GM06990 (cell line): ENCODE measurements around the gene CARD8.
A peak's percentile ranks its signal among the peaks of the same experiment; 100 is the strongest.
"Not testable (repeated sequence)": the region's sequence is repeated elsewhere in the genome, so short reads cannot be mapped to it uniquely, and the experiment has no call there.

Source experiments
- DNase-seq: peaks from one replicate; pipeline ENCODE4 v3.0.0-alpha.2; 2011; ENCODE audit not compliant: insufficient read length; ENCODE audit errors: extremely low read depth
- H3K27me3 ChIP-seq: replicated peaks from 2 replicates; pipeline ENCODE4 v1.6.0; 2011; ENCODE audit warnings: low read length; ENCODE audit not compliant: control insufficient read depth, insufficient read depth
- H3K36me3 ChIP-seq: 2 replicates; pipeline ENCODE4 v1.5.1; 2011; ENCODE audit warnings: low read length; ENCODE audit not compliant: control insufficient read depth, insufficient read depth
- H3K4me3 ChIP-seq: replicated peaks from 2 replicates; pipeline ENCODE4 v1.5.1; 2011; ENCODE audit warnings: low read depth, mild to moderate bottlenecking, control low read depth, low read length
- TF ChIP-seq, protein P1 (sequence below): IDR thresholded peaks from 2 replicates; pipeline ENCODE4 v1.5.1; 2011; ENCODE audit warnings: low read length, control low read depth, mild to moderate bottlenecking, inconsistent platforms; ENCODE audit not compliant: insufficient read depth, poor library complexity, severe bottlenecking

Gene CARD8

DNA sequence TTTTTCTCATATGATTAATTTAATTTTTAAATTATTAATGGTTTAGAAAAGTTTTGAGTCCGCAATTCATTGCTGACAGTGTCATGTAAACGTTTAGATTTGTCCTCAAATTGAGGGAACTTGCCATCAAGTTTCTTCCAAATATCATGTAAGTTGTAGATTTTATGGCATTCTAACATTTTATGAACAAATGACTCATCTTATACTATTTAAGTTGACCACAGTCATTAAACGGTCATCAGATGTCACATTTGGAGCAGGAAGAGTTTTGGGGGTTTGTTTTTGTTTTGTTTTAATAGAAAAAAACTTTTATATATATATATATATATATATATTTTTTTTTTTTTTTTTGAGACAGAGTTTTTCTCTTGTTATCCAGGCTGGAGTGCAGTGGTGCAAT, 18.5 kb upstream of the CARD8 start:
- TF ChIP-seq, protein P1, sequence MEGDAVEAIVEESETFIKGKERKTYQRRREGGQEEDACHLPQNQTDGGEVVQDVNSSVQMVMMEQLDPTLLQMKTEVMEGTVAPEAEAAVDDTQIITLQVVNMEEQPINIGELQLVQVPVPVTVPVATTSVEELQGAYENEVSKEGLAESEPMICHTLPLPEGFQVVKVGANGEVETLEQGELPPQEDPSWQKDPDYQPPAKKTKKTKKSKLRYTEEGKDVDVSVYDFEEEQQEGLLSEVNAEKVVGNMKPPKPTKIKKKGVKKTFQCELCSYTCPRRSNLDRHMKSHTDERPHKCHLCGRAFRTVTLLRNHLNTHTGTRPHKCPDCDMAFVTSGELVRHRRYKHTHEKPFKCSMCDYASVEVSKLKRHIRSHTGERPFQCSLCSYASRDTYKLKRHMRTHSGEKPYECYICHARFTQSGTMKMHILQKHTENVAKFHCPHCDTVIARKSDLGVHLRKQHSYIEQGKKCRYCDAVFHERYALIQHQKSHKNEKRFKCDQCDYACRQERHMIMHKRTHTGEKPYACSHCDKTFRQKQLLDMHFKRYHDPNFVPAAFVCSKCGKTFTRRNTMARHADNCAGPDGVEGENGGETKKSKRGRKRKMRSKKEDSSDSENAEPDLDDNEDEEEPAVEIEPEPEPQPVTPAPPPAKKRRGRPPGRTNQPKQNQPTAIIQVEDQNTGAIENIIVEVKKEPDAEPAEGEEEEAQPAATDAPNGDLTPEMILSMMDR: no peak
- DNase-seq: no peak
- Histone ChIP-seq H3K27me3 (no peaks in the 10 kb centered on the region), H3K4me3 (no peak overlapping the region), H3K36me3 (no peaks in the 10 kb centered on the region)

DNA sequence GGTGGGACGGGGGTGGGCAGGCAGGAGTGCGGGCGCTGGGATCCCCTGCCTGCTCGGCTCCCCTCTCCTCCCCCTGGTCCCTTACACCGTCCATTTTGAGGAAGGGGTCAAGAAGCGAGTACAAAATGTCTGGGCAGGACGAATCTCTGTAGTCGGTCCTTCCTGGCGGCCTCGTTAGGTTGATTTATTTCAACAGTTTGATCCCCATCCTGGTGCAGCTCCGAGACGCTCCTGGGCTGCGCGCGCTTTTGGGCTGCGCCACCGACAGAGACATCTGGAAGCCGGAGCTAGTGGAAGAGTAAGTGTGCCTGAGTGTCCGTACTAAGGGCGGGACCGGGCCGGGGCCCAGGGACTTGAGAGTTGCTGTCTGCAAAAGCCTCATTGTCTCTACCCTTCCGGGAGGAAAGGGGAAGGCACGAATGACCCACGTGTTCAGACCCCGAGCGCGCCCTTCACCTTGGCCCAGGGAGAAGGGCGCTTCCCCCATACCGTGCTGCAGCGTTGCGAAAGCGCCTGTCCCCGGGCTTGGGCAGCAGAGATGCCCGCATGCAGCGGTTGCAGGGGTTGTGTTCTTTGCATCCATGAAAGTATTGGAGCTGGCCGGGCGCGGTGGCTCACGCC, 15.9 kb upstream of the CARD8 start:
- peak; percentile 77 for DNase-seq
- Histone ChIP-seq H3K27me3 (no peaks in the 10 kb centered on the region), H3K36me3 (no peaks in the 10 kb centered on the region), H3K4me3 (peak overlapping the region; percentile 71)
- TF ChIP-seq, protein P1: no peak

DNA sequence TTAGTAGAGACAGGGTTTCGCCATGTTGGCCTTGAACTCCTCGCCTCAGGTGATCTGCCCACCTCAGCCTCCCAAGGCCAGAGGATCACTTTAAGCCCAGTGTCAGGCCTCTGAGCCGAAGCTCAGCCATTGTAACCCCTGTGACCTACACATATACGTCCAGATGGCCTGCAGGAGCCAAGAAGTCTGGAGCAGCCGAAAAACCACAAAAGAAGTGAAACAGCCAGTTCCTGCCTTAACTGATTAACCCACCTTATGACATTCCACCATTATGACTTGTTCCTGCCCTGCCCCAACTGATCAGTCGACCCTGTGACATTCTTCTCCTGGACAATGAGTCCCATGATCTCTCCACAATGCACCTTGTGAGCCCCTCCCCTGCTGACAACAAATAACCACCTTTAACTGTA, 13.9 kb upstream of the CARD8 start:
- DNase-seq, H3K4me3 ChIP-seq: not testable (repeated sequence)

DNA sequence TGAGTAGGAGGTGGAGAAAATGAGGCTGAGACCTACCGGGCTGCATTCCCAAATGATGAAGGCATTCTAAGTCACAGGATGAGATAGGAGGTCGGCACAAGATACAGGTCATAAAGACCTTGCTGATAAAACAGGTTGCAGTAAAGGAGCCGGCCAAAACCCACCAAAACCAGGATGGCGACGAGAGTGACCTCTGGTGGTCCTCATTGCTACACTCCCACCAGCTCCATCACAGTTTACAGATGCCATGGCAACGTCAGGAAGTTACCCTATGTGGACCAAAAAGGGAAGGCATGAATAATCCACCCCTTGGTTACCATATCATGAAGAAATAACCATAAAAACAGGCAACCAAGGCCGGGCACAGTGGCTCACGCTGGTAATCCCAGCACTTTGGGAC, 9.6 kb upstream of the CARD8 start:
- DNase-seq, H3K36me3 ChIP-seq: not testable (repeated sequence)

More for the DNA sequence above, 13.9 kb upstream of the CARD8 start:
- H3K27me3 ChIP-seq, H3K36me3 ChIP-seq: not testable (repeated sequence)

DNA sequence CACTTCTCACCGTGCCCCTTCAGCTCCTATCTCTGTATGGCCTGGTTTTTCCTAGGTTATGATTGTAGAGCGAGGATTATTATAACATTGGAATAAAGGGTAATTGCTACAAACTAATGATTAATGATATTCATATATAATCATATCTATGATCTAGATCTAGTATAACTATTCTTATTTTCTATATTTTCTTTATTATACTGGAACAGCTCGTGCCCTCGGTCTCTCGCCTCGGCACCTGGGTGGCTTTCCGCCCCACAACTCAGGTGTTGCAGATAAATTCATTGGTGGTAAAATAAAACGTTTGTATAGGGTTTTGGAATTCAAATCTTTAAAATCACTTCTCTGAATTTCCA, 4.6 kb upstream of the CARD8 start:
- H3K27me3 ChIP-seq, DNase-seq, H3K36me3 ChIP-seq, H3K4me3 ChIP-seq: not testable (repeated sequence)

More for the DNA sequence above, 9.6 kb upstream of the CARD8 start:
- H3K27me3 ChIP-seq, H3K4me3 ChIP-seq: not testable (repeated sequence)

DNA sequence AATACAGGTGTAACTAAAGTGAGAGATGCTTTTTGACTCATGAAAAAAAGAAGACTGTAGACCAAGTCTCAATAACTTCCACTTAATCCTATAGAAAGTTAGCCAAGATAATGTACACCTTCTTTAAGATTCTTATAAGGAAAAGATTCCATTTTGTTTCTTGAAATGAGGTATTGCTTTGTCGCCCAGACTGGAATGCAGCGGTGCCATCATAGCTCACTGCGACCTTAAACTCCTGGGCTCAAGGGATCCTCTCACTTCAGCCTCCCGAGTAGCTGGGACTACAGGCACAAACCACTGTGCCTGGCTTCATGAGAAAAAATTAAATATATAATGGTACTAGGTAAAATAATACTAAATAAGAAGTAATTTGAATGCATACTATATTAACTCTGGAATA, 3.3 kb upstream of the CARD8 start:
- not testable (repeated sequence) for H3K36me3 ChIP-seq, DNase-seq, H3K27me3 ChIP-seq
- 0 out of 2 replicates have a peak overlapping the region, but pooled peaks have one; percentile 14 for H3K4me3 ChIP-seq

DNA sequence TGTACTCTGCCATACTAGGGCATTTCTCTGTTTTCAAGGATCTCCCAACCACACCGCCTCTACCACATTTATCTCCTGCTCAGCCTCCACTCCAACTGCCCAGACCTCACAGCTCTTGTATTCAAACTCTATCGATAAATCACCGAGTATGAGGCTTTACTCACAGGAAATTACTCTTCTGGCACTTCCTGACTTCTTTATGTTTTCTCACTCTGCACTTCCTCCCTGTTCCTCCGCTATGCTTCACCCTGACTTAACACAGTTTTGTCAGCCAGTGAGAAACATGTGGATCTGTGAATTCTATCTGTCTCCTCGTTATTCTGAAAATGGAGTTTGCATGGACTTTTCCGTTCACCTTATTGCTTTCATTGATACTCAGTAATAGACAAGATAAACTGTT, 2.6 kb upstream of the CARD8 start:
- DNase-seq: no peak
- Histone ChIP-seq H3K36me3 (no peaks in the 10 kb centered on the region), H3K27me3 (no peaks in the 10 kb centered on the region), H3K4me3 (peak overlapping the region; percentile 23)
- TF ChIP-seq, protein P1: no peak

DNA sequence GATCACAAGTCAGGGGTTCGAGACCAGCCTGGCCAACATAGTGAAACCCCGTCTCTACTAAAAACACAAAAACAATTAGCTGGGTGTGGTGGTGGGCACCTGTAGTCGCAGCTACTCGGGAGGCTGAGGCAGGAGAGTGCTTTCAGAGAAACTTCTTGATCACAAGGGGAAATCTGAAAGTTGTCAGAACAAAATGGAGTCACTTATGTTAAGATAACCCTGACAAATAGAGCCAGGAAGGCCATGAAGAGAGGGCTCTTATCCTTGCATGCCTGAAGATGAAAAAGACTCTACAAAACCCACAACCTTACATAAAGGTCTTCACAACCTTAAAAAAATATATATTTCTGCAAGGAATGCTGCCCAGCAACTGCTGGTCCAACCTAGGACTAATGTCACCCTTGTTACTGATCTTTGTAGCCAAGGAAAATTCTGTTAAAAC, 1.2 kb downstream of the CARD8 start:
- Histone ChIP-seq H3K36me3 (no peaks in the 10 kb centered on the region), H3K27me3 (no peaks in the 10 kb centered on the region), H3K4me3 (no peak overlapping the region)
- TF ChIP-seq, protein P1: no peak
- no peak for DNase-seq
